ENCODE measurements around the gene XCL1.
"Not testable (repeated sequence)": the region's sequence is repeated elsewhere in the genome, so short reads cannot be mapped to it uniquely, and the experiment has no call there.

XCL1 gene

GRCh38 chr1:168585937-168586336 lies 9.5 kb downstream of the XCL1 start:
- no peak for TF ChIP-seq CTCF (IDR thresholded peaks at IDR 0.05; ENCODE audit: low read depth, low read length)
- H3K4me3 ChIP-seq (ENCODE audit: low read depth, low read length), result no peak overlapping the region

GRCh38 chr1:168589167-168589566 lies 12.8 kb downstream of the XCL1 start:
- no peak overlapping the region for H3K4me3 ChIP-seq (ENCODE audit: low read depth, low read length)
- TF ChIP-seq CTCF (IDR thresholded peaks at IDR 0.05; ENCODE audit: low read depth, low read length), result no peak

- TF ChIP-seq CTCF (IDR thresholded peaks at IDR 0.05; ENCODE audit: low read depth, low read length), result no peak
- no peak overlapping the region for H3K4me3 ChIP-seq (ENCODE audit: low read depth, low read length)
Observed at GRCh38 chr1:168591066-168591465, 14.7 kb downstream of the XCL1 start.

- TF ChIP-seq CTCF (IDR thresholded peaks at IDR 0.05; ENCODE audit: low read depth, low read length), result no peak
Observed at GRCh38 chr1:168591641-168592250, 15.3 kb downstream of the XCL1 start.

GRCh38 chr1:168595403-168595802 lies 19.0 kb downstream of the XCL1 start:
- not testable (repeated sequence) for H3K4me3 ChIP-seq (ENCODE audit: low read depth, low read length)

More at GRCh38 chr1:168591641-168592250, 15.3 kb downstream of the XCL1 start:
- no peak overlapping the region for H3K4me3 ChIP-seq (ENCODE audit: low read depth, low read length)

- no peak for TF ChIP-seq CTCF (IDR thresholded peaks at IDR 0.05; ENCODE audit: low read depth, low read length)
- H3K4me3 ChIP-seq (ENCODE audit: low read depth, low read length), result no peak overlapping the region
Observed at GRCh38 chr1:168598125-168598524, 21.7 kb downstream of the XCL1 start.

- no peak overlapping the region for H3K4me3 ChIP-seq (ENCODE audit: low read depth, low read length)
- no peak for TF ChIP-seq CTCF (IDR thresholded peaks at IDR 0.05; ENCODE audit: low read depth, low read length)
Observed at GRCh38 chr1:168598892-168599291, 22.5 kb downstream of the XCL1 start.

- TF ChIP-seq CTCF (IDR thresholded peaks at IDR 0.05; ENCODE audit: low read depth, low read length), result no peak
Observed at GRCh38 chr1:168599641-168600040, 23.2 kb downstream of the XCL1 start.

More at GRCh38 chr1:168599641-168600040, 23.2 kb downstream of the XCL1 start:
- no peak overlapping the region for H3K4me3 ChIP-seq (ENCODE audit: low read depth, low read length)

All from WI38 (cell line).